ENCODE data around the gene TMEM175. TPM values are rescaled to one million over a fixed set of nuclear protein-coding genes. Genes with fewer than 3 reads are reported as not detected.

Gene TMEM175
- total and polyA plus RNA-seq, 2 donors (not counting 1 experiment from before 2014, with no cell fraction given), result 44.4 to 432 TPM

GRCh38 chr4:883377-884095 lies 48.7 kb upstream of the TMEM175 start:
- CTCF ChIA-PET, result no interaction called here
- H3K4me2 ChIP-seq (replicated peaks; ENCODE audit: low read depth, low read length, poor library complexity, severe bottlenecking), result no peak overlapping the region
- peaks cover 8 to 72% of the 10 kb centered on the region in 2 experiments for H3K36me3 ChIP-seq (replicated peaks in 1 of 2; ENCODE audit: control extremely low read depth in 1 of 2, control insufficient read depth in 1 of 2, extremely low read depth in 1 of 2, insufficient read depth in 2 of 2, low read length in 1 of 2)
- Mint-ChIP-seq H3K27ac (no peak overlapping the region), H3K9me3 (ENCODE audit: insufficient read depth) (peaks cover 2% of the 10 kb centered on the region), H3K4me3 (no peak overlapping the region), H3K27me3 (no peaks in the 10 kb centered on the region), H3K4me1 (no peaks in the 10 kb centered on the region)
- no peak overlapping the region for H3K9ac ChIP-seq (ENCODE audit: low read length)
- H3K27me3 ChIP-seq (replicated peaks in 1 of 4; ENCODE audit: control extremely low read depth in 1 of 4, control insufficient read depth in 3 of 4, insufficient read depth in 4 of 4, low read length in 3 of 4), result no peaks in the 10 kb centered on the region
- no peak overlapping the region for H3K27ac ChIP-seq (ENCODE audit: low read length in 2 of 2)
- 95% methylated on average over 26 of the region's 26 CpGs for WGBS (ENCODE audit: insufficient coverage)
- peaks cover 24% of the 10 kb centered on the region for H4K20me1 ChIP-seq (ENCODE audit: control insufficient read depth, insufficient read depth, low read length, poor library complexity, severe bottlenecking)
- peaks cover 0 to 9% (median 0%) of the 10 kb centered on the region in 3 donors for H3K9me3 ChIP-seq (ENCODE audit: control extremely low read depth in 1 of 3, control insufficient read depth in 2 of 3, insufficient read depth in 1 of 3, low read length in 2 of 3)
- no peaks in the 10 kb centered on the region for H3K4me1 ChIP-seq (ENCODE audit: control insufficient read depth in 2 of 2, insufficient read depth in 2 of 2, low read length in 2 of 2)
- no peak for TF ChIP-seq EZH2 (IDR thresholded peaks at IDR 0.05; ENCODE audit: borderline replicate concordance, insufficient read depth, low read depth, low read length, poor library complexity, severe bottlenecking)
- no peak for TF ChIP-seq CTCF (IDR thresholded peaks at IDR 0.05)
- intact Hi-C loops (cut with micrococcal nuclease), result no loop called here
- POLR2A ChIA-PET, result no interaction called here
- no peak overlapping the region for H2AFZ ChIP-seq (ENCODE audit: insufficient read depth, low read depth, low read length, poor library complexity, severe bottlenecking)
- DNase-seq, result no peak
- no peak overlapping the region for H3K4me3 ChIP-seq (ENCODE audit: control extremely low read depth in 1 of 5, extremely low read depth in 1 of 5, insufficient read depth in 1 of 5, low read depth in 2 of 5, low read length in 4 of 5)
- ATAC-seq (ENCODE audit: low read depth), result no peak
- no peaks in the 10 kb centered on the region for H3K79me2 ChIP-seq (ENCODE audit: control insufficient read depth, insufficient read depth, low read length)

- intact Hi-C loops (cut with micrococcal nuclease), result no loop called here
- Mint-ChIP-seq H3K9me3 (ENCODE audit: insufficient read depth) (peaks cover 2% of the 10 kb centered on the region), H3K27me3 (no peaks in the 10 kb centered on the region), H3K27ac (no peak overlapping the region), H3K4me1 (no peaks in the 10 kb centered on the region), H3K4me3 (no peak overlapping the region)
- TF ChIP-seq CTCF (IDR thresholded peaks at IDR 0.05), result no peak
- TF ChIP-seq EZH2 (IDR thresholded peaks at IDR 0.05; ENCODE audit: borderline replicate concordance, insufficient read depth, low read depth, low read length, poor library complexity, severe bottlenecking), result no peak
- no peak for ATAC-seq (ENCODE audit: low read depth)
- Histone ChIP-seq H3K4me3 (ENCODE audit: control extremely low read depth in 1 of 5, extremely low read depth in 1 of 5, insufficient read depth in 1 of 5, low read depth in 2 of 5, low read length in 4 of 5) (no peak overlapping the region), H3K9me3 (ENCODE audit: control extremely low read depth in 1 of 3, control insufficient read depth in 2 of 3, insufficient read depth in 1 of 3, low read length in 2 of 3) (peaks cover 0 to 9% (median 0%) of the 10 kb centered on the region in 3 donors), H3K36me3 (replicated peaks in 1 of 2; ENCODE audit: control extremely low read depth in 1 of 2, control insufficient read depth in 1 of 2, extremely low read depth in 1 of 2, insufficient read depth in 2 of 2, low read length in 1 of 2) (peaks cover 3 to 72% of the 10 kb centered on the region in 2 experiments), H3K9ac (ENCODE audit: low read length) (no peak overlapping the region), H3K4me2 (replicated peaks; ENCODE audit: low read depth, low read length, poor library complexity, severe bottlenecking) (no peak overlapping the region), H3K27me3 (replicated peaks in 1 of 4; ENCODE audit: control extremely low read depth in 1 of 4, control insufficient read depth in 3 of 4, insufficient read depth in 4 of 4, low read length in 3 of 4) (no peaks in the 10 kb centered on the region), H2AFZ (ENCODE audit: insufficient read depth, low read depth, low read length, poor library complexity, severe bottlenecking) (no peak overlapping the region), H4K20me1 (ENCODE audit: control insufficient read depth, insufficient read depth, low read length, poor library complexity, severe bottlenecking) (peaks cover 31% of the 10 kb centered on the region), H3K4me1 (ENCODE audit: control insufficient read depth in 2 of 2, insufficient read depth in 2 of 2, low read length in 2 of 2) (no peaks in the 10 kb centered on the region), H3K79me2 (ENCODE audit: control insufficient read depth, insufficient read depth, low read length) (no peaks in the 10 kb centered on the region), H3K27ac (ENCODE audit: low read length in 2 of 2) (no peak overlapping the region)
- no peak for DNase-seq
- POLR2A ChIA-PET, result no interaction called here
- CTCF ChIA-PET, result no interaction called here
- WGBS (ENCODE audit: insufficient coverage), result 82% methylated on average over 13 of the region's 15 CpGs
Measured at GRCh38 chr4:884259-884658, 48.0 kb upstream of the TMEM175 start.
